SHP77 treated with DMSO at 0.1 percent for 48 hours (cell line): ENCODE data around the gene USP32.
"Not testable (repeated sequence)": the region's sequence is repeated elsewhere in the genome, so short reads cannot be mapped to it uniquely, and the experiment has no call there.

Experiments
- DNase-seq: peaks from one replicate; lab custom pipeline; 2025; lab: John Stamatoyannopoulos, UW

The USP32 gene

GRCh38 chr17:60372790-60373483 lies 19.0 kb downstream of the USP32 start:
- DNase-seq: no peak

GRCh38 chr17:60371818-60372510 lies 20.0 kb downstream of the USP32 start:
- DNase-seq: no peak

- DNase-seq: no peak
Observed at GRCh38 chr17:60371416-60371815, 20.5 kb downstream of the USP32 start.

- DNase-seq: no peak
Observed at GRCh38 chr17:60369727-60370126, 22.2 kb downstream of the USP32 start.

- no peak for DNase-seq
Observed at GRCh38 chr17:60363700-60364405, 28.1 kb downstream of the USP32 start.

- no peak for DNase-seq
Observed at GRCh38 chr17:60362329-60362728, 29.6 kb downstream of the USP32 start.

GRCh38 chr17:60361889-60362288 lies 30.0 kb downstream of the USP32 start:
- DNase-seq: no peak

- no peak for DNase-seq
Observed at GRCh38 chr17:60359415-60359814, 32.5 kb downstream of the USP32 start.

- no peak for DNase-seq
Observed at GRCh38 chr17:60358606-60359225, 33.2 kb downstream of the USP32 start.

GRCh38 chr17:60356940-60357339 lies 35.0 kb downstream of the USP32 start:
- no peak for DNase-seq

GRCh38 chr17:60355663-60356594 lies 36.0 kb downstream of the USP32 start:
- DNase-seq: no peak

GRCh38 chr17:60354223-60354622 lies 37.7 kb downstream of the USP32 start:
- no peak for DNase-seq

GRCh38 chr17:60353773-60354172 lies 38.2 kb downstream of the USP32 start:
- no peak for DNase-seq

GRCh38 chr17:60352569-60352968 lies 39.4 kb downstream of the USP32 start:
- DNase-seq: no peak

GRCh38 chr17:60352071-60352470 lies 39.9 kb downstream of the USP32 start:
- DNase-seq: no peak

- DNase-seq: no peak
Observed at GRCh38 chr17:60351012-60351695, 40.8 kb downstream of the USP32 start.

GRCh38 chr17:60348616-60349015 lies 43.3 kb downstream of the USP32 start:
- no peak for DNase-seq

GRCh38 chr17:60345233-60345632 lies 46.7 kb downstream of the USP32 start:
- no peak for DNase-seq

GRCh38 chr17:60342492-60342891 lies 49.4 kb downstream of the USP32 start:
- DNase-seq: not testable (repeated sequence)

- DNase-seq: no peak
Observed at GRCh38 chr17:60335289-60335688, 56.6 kb downstream of the USP32 start.

- no peak for DNase-seq
Observed at GRCh38 chr17:60333628-60334031, 58.3 kb downstream of the USP32 start.
